SW 1271 (cell line): ENCODE data around the gene MACROD1.

Experiments
- DNase-seq, 2 experiments: peaks; one replicate each; lab custom pipeline; 2025; lab: John Stamatoyannopoulos, UW

MACROD1 gene

DNA sequence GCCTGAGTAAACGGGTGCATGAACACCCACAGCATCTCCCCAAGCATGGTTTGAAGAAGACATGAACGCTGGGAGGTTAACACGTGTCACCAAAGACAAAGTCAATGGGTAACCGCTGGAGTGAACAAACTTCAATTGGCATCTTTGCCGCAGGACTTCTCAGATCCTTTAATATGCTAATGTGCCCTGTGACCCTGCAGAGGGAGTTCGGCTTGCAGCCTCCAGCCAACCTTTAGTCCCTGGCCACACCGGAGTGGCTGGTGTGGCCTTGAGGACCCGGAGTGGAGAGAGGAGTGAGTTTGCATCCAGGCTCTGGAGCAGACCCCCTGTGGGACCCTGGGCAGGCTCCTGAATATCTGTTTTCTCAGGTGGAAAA lies 73.2 kb downstream of the MACROD1 start:
- no peak for DNase-seq

DNA sequence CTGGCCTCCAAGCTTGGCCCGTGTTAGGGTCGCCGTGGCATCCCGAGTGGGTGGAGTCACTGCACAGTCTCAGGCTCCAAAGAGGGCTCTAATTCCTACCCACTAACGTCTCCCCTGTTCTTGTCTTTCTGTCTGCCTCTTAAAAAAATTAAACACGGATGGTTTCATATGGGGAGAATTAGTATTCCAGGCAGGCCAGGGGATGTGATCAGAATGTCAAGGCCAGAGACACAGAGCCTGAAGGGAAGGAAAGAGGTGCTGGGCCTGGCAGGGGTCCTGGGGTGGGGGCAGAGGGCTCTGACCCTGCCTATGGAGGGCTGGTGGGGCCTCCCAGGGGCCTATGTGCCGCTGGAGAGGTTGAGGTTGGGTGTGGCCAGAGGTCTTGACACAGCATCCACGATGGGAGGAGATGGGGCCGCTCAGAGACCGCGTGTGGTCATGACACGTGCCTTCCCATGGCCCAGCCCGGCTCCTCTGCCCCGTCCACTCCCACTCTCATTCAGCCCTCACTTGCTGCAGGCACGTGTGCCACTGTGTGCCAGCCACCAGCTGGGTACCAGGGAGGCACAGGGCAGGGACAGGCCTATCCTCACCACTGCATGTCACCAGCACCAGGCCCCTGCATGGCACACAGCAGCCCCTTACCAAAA lies 73.7 kb downstream of the MACROD1 start:
- no peak for DNase-seq

DNA sequence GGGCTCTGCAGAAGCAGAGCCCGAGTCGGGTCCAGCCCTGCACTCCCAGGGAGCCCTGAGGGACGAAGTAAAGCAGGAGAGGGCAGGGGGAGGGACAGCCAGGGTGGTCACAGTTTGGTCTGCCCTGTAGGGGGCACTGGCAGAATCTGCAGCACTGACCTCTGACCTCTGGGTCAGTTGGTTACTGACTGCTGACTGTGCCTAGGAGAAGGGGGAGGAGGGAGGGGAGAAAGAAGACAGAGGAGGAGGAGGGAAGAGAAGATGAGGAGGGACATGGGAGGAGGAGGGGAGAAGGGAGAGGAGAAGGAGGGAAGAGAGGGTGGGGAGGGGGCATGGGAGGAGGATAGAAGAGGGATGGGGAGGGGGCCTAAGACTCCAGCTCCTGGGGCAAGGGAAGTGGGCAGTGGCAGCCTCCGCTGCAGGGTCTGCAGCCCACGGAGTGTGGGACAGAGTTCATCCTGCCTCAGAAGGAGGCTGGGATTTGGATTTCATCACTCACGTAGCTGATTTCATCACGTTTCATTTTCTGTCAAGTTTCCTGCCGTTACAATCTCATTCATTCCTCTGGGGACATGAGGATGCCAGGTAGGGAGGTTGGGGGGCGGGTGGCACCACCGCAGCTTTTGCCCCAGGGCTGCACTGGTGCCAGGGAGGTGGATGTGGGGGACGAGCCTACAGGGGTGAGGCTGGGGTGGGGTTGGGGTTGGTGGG lies 75.0 kb downstream of the MACROD1 start:
- DNase-seq = no peak

DNA sequence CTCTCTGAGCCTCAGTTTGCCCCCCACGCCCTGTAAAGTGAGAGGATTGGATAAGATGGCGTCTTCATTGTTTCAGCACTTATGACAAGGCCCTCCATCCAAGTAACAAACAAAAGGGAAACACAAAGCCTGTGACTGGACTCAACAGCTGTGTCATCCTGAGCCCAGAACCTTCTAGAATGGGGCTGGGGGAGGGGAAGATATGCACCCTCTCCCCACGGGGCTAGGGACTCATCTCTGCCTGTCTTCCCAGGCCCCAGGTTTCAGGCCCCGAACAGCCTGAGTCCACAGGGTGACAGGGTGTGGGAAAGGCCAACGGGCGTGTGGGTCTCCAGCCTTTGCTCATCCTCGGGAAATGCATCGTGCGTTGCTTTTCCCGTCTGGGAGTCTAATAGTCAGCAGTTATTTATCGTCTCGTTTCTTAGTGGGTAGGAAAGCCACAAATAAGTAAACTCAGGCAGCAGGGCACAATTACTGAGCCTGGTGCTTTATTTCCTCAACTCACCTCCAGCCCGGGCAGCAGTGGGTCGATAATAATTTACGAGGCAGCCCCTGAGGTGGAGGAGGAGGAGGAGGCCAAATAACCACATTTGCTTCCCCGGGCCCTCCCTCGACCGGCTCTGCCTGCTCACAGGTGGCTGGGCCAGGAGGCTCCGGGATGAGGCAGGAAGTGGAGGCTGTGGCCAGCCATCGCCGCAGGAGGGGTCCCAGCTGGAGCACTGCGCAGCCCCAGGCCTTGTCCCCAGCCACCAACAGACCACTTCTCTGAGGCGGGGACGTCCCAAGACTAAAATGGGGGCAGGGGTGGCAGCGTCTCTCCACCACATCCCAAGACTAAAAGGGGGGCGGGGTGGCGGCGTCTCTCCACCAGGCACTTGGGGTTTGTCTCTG lies 75.8 kb downstream of the MACROD1 start:
- no peak for DNase-seq

GRCh38 chr11:64089493-64089892 lies 76.4 kb downstream of the MACROD1 start:
- DNase-seq = no peak

- no peak for DNase-seq
Observed at GRCh38 chr11:64089027-64089360, 76.9 kb downstream of the MACROD1 start.

DNA sequence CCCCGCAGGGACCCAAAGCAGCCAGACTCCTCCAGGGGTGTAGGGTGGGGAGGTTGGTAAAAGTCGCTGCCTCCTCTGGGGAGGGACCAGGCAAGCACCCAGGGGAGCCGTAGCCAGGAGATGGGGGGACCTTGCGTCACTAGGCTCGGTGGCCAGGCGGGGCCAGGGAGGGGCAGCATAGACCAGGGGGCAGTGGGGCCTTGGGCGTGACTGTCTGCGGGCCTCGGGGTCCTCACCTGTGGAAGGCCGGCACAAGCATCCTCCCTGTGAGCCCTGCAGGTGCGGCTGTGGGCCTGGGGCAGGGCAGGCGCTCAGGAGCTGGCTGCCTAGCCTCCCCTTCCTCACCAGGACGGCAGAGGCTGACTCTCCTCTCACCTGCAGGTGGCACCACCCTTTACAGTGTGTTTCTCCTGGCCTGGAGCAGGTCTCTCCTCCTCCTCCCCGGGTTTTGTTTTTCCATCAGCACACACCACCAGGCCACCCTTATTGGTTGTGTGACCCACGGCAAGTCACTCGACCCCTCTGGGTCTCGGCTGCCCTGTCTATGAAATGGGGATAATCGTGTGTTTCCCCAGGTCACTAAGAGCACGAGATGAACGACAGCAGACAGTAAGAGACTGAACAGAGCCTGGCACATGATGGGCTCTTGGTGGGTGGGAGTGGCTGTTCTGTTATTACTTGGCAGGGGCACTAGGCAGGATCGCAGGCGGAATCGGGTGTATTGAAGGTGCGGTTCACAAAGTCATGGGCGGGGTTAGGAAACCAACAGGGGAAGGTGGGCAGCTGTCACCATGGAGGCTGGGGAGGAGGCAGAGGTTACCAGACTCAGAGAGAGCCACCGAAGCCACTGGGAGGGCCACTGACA lies 77.5 kb downstream of the MACROD1 start:
- no peak for DNase-seq

GRCh38 chr11:64086258-64087123 lies 79.4 kb downstream of the MACROD1 start:
- no peak for DNase-seq

- DNase-seq = no peak
Observed at GRCh38 chr11:64085906-64086257, 80.0 kb downstream of the MACROD1 start.

DNA sequence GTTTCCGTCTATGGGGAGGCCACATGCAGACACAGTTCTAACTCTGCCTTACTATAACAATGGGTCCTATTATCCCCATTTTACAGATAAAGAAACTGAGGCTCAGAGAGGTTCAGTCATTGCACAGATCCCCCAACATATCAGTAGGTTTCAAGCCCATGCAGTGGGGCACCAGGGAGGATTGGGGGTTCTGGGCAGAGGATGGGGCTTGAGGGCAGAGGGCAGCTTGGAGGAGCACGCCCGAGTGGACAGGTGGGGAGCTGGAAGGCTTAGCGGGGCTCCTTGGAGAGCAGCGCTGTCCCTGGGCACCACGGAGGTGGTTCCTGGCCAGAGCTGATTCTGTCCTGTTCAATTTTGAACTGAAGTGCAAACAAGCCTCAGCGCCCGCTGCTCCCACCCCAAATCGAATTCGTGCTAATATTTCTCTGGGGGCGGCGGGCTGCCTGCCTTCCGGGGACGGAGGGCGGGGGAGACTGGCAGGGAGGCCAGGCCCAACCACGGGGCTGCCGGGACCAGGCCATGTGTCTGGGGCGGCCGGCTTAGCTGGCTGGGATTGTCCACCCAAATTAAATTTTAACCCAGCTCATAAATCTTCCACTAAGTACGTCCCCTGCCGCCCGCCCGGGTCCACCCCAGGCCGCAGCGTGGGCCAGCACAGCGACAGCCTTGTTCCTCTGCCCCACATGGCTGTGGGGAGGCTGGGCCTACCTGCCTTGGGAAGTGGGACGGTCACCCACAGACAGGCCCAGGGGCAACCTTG lies 80.8 kb downstream of the MACROD1 start:
- DNase-seq = no peak

- DNase-seq = no peak
Observed at GRCh38 chr11:64084146-64084950, 81.6 kb downstream of the MACROD1 start.

- no peak for DNase-seq
Observed at GRCh38 chr11:64083398-64084080, 82.4 kb downstream of the MACROD1 start.

DNA sequence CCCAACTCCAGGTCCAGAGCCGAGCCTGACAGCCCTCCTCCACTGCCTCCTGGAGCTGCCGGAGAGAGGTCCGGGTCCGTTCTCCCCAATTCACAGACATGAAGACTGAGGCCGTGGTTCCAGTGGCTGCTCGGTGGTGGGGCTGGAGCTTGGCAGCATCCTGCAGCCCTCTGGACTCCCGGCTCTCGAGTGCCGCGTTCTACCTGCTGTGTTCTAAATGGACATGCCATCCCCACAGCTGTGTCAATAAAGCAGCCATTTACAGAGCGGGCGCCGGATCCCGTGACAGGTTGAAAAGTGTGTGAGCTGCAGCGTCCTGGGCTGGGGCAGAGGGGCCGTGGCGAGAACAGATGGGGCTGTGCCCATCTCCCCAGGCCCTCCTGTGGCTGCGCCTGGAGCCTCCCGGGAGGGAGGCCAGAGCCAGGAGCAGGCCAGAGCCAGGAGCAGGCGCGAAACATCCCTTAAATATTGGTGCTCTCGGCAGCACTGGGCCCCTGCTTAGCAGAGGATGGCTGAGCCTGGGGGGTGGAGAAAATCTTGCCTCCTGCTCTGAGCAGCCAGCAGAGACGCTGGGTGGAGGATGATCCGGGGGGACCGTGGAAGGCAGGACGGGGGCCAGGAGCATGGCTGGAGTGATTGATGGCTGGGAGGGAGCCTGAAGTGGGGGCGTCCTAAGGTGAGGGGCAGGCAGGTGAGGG lies 84.0 kb downstream of the MACROD1 start:
- DNase-seq = no peak

- DNase-seq = no peak
Observed at GRCh38 chr11:64080390-64080789, 85.5 kb downstream of the MACROD1 start.

DNA sequence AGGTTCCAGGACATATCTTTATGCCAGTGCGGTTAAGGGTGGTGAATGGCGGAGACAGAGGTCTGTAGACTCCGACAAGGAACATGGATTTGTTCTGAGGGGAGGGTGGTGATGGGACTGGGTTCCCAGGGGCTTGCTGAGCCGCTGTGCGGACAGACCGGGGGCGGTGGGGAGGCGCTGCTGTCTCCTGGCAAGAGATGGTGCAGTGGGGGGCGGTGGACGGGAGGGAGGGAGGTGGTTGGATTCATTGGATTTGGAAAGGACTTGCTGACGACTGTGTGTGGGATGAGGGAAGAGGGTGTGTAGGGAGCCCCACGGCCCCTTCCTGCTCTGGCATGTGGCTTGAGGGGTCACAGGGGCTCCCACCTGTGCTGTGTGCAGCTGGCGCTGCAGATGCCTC lies 87.0 kb downstream of the MACROD1 start:
- no peak for DNase-seq

DNA sequence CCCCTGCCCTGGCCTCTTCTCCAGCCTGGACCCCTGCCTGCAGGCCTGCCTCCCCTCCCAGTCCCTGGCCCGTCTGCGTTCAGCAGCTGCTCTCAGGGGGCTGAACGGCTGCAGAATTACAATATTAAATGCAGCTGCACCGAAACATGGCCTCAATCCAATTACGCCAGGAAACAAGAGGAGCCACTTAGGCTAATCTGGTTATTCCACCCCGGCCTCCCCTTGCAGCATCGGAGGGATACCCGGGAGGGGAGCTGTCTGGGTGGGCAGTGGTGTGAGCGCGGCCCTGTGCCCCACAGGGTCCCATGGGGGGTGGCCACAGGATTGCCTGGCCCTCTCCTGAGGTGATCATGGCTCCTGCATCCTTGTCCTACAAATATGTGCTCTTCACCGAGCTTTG lies 87.6 kb downstream of the MACROD1 start:
- no peak for DNase-seq

DNA sequence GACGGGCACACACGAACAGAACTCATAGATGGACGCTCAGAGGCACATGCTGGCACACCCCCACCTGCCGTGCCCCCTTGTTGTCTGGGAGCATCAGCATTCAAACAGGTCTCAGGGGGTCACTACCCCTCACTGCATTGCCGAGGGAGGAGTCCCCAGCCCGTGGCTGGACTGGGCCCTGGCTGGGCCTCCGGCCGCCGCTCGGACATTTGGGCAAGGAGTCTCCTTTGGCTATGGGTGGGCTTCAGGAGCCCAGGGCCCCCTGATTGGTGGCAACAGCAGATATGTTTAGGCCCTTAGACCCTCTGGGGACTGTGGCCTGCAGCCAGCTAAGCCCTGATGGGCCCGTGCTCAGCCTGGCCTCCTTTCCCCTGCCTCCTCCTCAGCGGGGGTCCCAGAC lies 88.3 kb downstream of the MACROD1 start:
- DNase-seq = no peak

- no peak for DNase-seq
Observed at GRCh38 chr11:64076758-64077157, 89.2 kb downstream of the MACROD1 start.
